NCI-H146 treated with DMSO at 0.1 percent for 48 hours (cell line): ENCODE results near the gene TPSG1.
"Not testable (repeated sequence)": the region's sequence is repeated elsewhere in the genome, so short reads cannot be mapped to it uniquely, and the experiment has no call there.

Experiments
- DNase-seq: peaks from one replicate; lab custom pipeline; 2025; ENCODE audit not compliant: unreplicated experiment; lab: John Stamatoyannopoulos, UW

The TPSG1 gene

DNA sequence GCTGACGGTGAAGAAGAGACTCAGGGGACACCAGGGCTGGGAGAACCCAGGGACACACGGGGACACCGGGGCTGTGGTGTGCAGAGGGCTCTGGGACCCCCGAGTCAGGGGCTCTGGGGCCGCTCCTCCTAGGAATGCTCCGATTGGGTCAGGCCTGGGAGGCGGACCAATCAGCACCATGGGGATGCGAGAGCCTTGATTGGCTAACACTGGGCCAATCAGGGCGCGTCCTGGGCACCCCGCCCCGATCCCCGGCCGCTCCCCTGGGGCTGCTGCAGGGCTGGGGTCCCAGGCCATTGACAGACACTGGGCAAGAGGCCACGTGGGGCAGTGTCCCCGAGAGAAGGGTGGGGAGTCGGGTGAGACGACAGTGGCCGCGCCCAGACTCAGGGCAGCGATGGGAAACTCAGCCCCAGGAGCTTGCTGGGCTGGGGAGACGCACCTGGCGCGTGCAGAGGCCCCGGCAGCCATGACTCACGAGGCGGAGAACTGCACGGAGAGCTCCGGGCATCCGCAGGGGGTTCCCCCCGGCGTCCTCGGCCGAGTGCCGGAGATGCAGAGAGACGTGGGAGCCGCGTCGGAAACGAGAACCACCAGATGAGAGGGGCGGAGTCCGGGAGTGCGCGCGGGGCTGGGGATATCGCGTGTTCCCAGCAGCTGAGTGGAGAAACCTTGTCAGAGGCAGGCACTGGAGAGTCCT, 7.1 kb upstream of the TPSG1 start:
- DNase-seq = not testable (repeated sequence)

DNA sequence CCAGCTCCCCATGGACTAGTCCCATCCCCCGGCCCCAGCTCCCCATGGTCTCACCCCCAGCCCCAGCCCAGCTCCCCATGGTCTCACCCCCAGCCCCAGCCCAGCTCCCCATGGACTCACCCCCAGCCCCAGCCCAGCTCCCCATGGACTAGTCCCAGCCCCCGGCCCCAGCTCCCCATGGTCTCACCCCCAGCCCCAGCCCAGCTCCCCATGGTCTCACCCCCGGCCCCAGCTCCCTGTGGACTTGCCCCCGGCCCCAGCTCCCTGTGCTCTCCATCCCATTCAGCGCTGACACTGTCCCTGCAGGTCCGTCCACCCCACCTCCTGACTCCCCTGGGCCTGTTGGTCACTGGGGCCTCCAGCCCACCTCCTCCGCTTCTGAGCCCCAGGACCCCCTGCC, 6.2 kb upstream of the TPSG1 start:
- not testable (repeated sequence) for DNase-seq

DNA sequence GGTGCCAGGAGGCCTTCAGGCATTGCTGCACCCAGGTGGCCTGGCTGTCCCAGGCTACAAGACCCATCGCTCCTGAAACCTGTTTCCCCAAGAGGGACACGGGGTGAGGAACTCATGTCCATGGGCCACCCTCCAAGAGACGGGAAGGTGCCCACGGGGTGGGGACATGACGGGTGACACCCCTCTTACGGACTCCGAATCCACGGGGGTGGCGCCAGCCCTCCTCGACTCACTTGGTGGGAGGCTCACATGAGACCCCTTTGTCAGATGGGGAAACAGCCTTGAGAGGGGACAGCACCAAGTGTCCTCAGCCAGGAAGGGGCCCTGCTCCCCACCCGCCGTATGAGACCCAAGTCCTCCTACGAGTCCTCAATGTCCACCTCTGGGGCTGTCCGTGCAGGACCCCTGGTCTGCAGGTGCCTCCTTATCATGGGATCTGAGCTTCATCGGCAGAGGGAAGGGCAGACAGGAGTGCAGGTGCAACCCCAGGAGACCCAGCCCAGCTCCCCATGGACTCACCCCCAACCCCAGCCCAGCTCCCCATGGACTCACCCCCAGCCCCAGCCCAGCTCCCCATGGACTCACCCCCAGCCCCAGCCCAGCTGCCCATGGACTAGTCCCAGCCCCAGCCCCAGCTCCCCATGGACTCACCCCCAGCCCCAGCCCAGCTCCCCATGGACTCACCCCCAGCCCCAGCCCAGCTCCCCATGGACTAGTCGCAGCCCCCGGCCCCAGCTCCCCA, 5.6 kb upstream of the TPSG1 start:
- not testable (repeated sequence) for DNase-seq

DNA sequence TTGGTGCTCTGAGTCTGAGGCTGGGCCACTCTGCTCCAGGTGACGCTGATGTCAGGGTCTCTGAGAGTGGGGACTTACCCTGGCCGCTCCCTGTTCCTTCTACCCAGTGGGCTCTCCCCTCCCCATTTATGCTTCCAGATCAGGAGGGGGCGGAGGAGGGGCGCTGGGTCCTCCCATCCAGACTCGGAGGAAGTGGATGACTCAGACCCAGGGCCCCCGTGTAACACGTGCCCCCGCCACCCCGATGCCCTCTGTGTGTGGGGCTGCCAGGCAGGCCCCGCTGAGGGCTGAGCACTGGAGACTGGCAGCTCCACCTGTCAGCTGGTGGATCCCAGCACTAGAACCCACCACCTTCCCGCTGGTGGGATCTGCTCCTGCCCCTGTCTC, 5.0 kb upstream of the TPSG1 start, which contains the start of gene TPSB2:
Gene TPSB2 (minus strand): TSS at position 101 of the 387 bp plus-strand sequence. CDS start 233 bp downstream, outside the sequence.
- DNase-seq = not testable (repeated sequence)

DNA sequence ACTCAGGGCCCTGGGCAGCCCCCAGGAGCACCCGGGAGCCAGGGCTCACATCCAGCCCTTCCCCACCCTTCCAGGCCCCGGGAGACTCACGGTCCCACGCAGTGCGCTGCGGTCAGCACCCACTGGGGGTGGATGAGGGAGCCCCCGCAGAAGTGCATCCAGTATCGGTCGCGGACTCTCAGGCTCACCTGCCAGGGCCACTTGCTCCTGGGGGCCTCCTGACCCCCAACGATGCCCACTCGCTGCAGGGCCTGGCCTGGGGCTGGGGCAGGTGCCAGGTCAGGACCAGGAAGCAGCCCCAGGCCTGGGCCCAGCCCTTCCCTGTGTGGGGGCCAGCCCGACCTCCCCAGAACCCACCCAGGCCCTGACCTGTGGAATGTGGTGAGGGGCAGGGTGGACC, 4.4 kb upstream of the TPSG1 start:
- not testable (repeated sequence) for DNase-seq

DNA sequence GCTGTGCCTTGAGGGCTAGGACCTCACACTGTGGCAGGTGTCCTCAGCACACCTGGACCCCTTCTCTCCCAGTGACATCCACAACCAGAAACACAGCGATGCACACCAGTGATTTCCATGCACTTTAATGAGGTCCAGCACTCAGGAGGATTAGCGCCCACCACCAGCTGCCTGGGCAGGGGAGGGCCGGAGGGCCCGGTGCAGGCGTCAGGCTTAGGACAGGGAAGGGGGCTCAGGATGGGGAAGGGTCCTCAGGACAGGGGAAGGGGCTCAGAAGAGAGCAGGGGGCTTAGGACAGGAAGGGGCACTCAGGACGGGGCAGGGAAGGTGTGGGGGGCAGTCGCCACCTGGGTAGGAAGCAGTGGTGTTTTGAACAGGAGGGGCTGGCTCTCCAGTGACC, 3.2 kb upstream of the TPSG1 start:
- not testable (repeated sequence) for DNase-seq

DNA sequence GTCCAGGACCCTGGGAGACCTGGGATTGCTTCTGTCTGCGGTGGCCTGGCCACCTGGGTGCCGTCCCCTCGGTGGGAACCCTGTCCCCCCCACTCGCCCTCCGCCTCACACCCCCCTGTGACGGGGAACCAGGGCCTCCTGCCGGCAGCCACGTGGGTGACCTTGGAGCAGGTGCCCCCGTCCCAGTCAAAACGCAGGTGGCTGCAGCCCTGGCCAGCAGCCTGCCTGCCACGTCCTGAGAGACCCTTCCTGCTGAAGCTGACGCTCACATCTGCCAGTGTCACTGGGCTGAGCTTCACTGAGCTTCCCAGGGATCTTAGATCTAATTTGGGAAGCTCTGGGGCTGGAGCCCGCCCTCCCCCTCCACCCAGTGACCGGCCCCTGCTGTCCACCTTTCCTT, 1.6 kb upstream of the TPSG1 start:
- DNase-seq = not testable (repeated sequence)

DNA sequence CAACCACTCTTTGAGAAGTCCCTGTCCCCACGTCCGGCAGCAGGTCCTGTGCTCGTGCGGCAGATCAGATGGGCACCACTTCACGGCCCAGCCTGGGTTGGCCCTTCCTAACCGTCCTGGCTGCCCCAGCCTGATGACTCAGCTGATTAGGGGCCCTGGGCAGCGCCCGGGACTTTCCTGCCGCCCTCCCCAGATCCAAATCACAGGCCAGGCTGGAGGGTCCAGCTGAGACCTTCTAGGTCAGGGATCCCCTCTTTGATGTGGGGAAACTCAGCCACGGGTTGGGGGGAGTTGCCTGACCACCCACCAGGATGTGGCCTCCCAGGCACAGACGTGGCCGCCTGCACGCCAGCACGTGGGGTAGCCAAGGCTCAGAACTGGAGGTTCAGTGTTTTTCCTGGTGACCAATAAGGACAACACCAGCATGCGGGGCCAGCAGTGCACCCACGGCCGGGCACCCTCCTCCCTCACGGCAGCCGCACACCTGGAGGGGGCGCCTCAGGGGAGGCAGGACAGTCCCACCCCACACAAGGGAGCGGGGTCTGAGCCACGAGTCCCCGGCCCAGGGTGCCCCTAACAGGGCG, 752 bp upstream of the TPSG1 start:
- not testable (repeated sequence) for DNase-seq

DNA sequence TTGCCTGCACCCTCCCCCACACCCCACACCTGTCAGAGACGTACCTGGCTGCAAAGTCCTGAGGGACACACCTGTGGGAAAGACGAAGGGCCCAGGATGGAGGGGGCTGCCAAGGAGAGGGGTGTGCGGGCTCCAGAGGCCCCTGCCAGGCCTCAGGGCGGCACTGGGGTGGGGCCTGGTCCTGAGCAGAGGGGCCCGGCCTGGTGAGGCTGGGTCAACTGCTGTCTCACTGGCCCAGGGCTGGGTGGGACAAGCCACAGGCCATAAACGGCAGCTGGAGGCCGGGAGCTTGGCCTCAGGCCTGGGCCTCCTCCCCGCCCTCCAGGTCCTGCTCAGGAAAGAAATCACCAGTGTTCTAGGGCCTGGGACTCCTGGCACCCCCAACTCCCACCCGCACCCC, 510 bp downstream of the TPSG1 start:
- DNase-seq = no peak

DNA sequence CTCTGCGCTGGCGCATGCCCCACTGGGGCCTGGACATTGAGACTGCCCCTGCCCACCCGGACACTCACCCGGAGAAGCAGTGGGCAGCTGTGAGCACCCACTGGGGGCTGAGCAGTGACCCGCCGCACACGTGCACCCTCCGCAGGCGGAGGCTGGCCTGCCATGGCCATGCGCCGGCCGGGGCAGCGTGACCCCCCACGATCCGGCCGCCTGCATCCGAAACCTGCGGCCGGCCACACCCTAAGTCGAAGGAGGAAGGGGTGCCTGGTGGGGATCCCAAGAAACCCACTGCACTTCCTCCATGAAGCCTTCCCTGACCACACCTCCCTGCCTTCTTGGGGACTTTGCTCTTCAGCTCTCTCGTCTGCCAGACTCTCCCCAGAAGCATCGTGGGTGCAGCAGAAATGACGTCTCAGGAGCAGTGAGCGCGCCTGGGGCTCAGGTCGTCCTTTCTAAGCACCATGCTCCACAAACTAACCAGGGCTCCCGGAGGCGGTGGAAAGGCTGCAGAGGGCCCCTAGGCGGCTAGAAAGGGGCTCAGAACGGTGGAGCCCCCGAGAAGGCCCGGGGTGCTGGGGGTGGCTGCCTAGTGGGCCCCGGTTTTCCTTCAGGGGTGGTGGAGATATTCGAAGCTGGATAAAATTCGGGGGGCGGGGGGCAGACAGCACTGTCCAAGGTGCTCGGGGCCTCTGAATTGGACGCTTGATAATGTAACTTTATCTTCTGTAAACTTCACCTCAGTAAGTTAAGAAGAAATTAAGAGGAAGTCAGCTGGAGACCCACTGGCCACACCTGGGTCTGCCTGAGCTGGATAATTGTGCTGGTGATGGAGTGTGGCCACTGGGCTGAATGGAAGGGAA, 1.5 kb downstream of the TPSG1 start:
- no peak for DNase-seq

DNA sequence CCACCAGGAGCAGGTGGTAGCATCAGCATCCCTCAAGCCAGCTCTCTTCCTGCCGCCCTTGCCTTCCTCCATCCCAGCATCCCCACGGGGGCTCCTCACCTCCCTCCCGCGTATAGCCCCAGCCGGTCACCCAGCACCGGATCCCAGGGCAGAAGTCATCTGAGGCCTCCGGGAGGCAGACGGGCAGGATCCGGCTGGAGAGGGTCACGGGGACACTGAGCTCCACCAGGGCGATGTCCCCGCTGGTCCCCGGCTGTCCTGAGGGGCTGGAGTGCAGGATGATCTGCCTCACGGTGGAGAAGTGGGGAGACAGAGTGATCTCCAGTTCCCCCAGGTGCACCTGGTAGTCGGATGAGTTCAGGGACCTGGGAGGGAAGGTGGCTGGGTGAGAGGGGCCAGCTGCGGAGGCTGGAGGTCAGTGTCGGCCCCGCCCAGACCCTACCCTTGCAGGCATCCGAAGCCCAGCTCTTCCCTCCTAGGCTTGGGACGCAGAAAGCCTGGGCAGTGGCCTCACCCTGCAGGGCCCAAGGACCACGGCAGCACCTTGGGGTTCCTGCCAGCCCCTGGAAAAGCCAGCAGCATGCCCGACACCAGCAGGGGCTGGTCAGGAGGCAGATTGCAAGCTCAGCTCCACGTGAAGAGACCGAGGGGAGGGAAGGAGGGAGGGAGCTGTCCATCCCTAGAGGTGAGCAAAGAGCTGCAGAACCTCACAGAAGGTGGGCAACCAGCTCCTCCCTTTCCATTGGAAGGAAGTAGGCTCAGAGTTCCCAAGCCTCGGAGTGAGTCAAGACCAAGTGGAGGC, 2.3 kb downstream of the TPSG1 start:
- no peak for DNase-seq

DNA sequence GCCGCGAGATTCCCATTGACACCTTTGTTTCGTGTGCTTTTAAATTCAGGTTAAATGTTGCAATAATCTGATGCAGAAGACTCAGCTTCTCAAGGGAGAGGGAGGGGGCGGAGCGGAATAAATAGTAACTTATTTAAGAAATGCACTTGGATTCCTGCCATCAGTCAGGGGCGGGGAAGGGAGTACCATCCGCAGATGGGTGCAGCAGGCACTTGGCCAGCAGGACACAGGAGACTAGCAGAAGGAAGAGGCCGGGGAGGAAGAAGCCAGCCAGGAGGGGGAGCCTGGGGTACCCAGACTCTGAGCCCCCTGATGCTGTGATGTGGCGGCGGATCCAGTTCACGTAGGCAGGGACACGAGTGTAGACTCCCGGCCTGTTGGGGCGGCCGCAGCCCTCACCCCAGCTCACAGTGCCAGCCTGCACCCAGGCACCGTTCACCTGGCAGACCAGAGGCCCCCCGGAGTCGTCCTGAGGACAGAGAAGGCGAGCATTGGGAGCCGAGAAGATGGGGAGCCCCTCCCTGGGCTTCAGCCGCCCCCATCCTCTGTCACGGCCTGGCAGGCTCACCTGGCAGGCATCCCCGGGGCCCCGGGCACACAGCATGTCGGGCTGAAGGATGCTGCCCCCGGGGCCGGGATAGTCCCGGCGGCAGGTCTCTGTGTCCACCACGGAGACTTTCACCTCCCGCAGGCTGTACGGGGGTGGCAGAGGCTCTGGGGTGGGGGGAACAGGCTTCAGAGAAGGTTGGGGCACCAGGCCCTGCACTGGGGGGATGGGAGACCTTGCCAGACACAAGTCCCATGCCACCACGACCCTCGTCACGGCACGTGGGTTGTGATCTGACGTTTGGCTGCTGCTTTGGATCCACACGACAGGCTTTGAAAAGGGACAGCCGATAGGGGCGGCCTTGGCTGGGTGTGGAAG, 3.2 kb downstream of the TPSG1 start:
- DNase-seq = no peak

DNA sequence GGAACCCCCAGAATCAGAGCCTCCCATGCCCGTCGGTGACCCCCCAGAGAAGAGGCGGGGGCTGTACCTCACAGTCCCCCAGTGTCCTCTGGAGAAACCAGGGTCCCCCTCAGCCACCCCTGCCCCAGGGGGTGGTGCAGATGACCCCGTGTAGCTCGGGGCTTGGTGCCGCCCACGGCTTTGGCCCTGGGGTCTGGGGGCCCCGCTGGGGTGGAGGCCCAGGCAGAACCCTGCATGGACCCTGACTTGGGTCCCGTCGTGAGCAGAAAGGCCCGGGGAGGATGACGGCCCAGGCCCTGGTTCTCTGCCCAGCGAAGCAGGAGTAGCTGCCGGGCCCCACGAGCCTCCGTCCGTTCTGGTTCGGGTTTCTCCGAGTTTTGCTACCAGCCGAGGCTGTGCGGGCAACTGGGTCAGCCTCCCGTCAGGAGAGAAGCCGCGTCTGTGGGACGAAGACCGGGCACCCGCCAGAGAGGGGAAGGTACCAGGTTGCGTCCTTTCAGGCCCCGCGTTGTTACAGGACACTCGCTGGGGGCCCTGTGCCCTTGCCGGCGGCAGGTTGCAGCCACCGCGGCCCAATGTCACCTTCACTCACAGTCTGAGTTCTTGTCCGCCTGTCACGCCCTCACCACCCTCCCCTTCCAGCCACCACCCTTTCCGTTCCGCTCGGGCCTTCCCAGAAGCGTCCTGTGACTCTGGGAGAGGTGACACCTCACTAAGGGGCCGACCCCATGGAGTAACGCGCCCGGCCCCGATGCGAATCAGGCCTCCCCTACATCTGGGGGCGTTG, 4.0 kb downstream of the TPSG1 start:
- no peak for DNase-seq

DNA sequence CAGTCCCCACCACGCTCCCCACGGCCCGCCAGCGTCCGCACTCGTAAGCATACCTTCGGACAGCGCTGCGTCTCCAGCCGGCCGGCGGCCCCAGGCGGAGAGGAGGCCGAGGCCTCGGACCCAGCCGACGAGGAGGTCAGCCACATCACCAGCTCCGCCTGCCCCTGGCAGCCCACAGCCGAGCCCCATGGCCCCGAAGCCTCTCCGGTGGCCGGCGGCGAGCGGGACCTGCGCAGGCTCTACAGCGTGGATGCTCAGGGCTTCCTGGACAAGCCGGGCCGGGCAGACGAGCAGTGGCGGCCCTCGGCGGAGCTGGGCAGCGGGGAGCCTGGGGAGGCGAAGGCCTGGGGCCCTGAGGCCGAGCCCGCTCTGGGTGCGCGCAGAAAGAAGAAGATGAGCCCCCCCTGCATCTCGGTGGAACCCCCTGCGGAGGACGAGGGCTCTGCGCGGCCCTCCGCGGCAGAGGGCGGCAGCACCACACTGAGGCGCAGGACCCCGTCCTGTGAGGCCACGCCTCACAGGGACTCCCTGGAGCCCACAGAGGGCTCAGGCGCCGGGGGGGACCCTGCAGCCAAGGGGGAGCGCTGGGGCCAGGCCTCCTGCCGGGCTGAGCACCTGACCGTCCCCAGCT, 4.9 kb downstream of the TPSG1 start:
- no peak for DNase-seq

DNA sequence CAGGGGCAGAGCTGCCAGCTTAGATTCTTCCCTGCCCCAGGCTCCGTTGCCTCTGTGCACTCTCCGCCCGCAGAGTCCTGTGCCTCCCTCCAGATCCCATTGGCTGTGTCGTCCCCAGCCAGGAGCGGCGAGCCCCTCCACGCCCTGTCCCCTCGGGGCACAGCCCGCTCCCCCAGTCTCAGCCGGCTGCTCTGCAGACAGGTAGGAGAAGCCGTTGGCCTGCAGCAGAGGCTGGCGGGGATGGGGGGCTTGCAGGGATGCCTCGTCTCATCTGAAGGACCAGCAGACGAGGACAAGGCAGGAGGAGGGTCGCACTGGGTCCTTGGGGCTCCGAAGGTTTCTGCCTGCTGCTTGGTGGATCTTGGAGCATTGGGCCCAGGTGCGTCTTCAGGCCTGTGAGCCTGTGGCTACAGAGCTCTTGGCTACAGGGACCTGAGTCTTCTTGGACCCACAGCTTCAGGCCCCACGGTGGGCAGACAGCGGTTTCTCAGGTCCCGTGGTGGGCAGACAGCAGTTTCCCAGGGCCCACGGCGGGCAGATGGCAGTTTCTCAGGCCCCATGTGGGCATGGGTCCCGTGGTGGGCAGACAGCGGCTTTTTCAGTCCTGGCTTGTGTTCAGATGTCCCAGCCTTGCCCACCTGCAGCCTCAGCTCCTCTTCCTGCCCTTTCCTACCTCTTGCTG, 6.0 kb downstream of the TPSG1 start:
- DNase-seq = no peak

DNA sequence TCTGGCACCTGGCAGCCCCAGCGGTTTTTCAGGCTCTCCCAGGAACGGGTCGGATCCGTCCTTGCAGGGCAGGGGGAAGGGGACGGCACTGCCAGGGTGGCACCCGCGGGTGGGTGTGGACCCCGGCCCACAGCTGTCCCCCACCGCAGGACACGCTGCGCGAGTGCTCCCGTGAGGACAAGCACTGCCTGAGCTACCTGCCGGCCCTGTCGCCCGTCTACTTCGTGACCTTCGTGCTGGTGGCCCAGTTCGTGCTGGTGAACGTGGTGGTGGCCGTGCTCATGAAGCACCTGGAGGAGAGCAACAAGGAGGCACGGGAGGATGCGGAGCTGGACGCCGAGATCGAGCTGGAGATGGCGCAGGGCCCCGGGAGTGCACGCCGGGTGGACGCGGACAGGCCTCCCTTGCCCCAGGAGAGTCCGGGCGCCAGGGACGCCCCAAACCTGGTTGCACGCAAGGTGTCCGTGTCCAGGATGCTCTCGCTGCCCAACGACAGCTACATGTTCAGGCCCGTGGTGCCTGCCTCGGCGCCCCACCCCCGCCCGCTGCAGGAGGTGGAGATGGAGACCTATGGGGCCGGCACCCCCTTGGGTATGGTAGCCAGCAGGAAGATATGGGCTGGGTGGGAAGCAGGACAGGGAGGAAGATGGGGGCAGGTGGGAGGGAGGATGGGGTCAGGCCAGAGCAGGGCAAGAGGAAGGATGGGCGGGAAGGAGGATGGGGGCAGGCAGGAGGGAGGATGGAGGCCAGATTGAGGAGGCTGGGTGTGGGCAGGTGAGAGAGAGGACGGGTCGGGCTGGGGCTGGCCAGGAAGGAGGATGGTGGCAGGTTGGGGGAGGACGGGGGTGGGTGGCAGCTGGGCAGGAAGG, 6.8 kb downstream of the TPSG1 start:
- no peak for DNase-seq

DNA sequence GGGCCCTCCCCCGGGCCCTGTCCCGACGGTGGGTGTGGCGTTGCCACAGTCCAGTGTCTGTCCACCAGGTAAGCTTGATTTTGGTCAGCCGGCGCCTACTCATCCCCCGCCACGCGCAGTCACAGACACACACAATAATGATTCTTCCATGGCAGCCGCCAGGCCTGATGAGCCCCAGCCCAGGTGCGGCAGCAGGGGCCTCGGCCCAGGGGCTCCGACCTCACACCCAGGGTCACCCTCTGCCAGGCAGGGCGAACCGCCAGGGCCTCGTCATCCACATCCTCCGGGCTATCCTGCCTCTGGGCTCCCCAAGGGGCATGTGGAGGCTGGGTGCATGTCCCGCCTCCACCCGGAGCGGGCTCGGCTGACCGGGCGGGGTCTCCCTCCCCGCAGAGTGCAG, 7.5 kb downstream of the TPSG1 start:
- no peak for DNase-seq
